Measurements from ENCODE around the gene FAM50B.

DNA sequence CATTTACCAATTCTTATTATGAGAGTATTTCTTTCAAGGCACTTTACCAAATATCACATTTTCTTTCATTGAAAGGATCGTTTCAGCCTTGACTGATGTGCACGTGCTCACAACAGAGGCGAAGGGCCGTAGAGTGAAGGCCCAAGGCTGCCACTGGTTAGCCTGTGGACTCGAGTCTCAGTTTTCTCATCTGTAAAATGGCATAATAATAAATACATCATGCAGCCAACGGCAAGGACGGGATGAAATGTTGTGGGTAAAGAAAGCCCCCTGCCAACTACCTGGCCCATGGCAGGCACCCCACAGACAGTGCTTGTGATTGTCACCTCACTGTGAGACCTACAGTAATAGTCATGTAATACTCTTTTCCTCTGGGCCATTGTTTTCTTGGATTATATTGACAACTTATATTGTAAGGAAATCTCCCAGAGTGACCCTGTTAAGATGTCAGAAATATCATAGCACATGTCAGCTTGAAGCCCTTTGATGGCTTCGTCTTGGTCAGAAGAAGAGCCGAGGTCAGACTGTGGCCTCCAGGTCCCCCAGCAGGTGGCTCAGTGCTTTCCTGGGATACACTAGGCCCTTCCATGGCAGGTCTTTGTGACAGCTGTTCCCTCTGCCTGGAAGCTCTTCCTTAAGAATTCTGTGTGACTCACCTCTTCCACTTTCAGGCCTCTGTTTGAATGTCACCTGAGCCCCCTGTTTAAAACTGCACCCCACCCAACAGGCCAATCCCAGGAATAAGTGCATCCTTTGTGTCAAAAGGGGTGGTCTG, 36.3 kb downstream of the FAM50B start:
- TF ChIP-seq, protein P1, sequence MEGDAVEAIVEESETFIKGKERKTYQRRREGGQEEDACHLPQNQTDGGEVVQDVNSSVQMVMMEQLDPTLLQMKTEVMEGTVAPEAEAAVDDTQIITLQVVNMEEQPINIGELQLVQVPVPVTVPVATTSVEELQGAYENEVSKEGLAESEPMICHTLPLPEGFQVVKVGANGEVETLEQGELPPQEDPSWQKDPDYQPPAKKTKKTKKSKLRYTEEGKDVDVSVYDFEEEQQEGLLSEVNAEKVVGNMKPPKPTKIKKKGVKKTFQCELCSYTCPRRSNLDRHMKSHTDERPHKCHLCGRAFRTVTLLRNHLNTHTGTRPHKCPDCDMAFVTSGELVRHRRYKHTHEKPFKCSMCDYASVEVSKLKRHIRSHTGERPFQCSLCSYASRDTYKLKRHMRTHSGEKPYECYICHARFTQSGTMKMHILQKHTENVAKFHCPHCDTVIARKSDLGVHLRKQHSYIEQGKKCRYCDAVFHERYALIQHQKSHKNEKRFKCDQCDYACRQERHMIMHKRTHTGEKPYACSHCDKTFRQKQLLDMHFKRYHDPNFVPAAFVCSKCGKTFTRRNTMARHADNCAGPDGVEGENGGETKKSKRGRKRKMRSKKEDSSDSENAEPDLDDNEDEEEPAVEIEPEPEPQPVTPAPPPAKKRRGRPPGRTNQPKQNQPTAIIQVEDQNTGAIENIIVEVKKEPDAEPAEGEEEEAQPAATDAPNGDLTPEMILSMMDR (IDR thresholded peaks at IDR 0.05): no peak
- TF ChIP-seq POLR2A (IDR thresholded peaks at IDR 0.05) (no peak), POLR2AphosphoS5 (IDR thresholded peaks at IDR 0.05) (no peak), EP300 (IDR thresholded peaks at IDR 0.05) (no peak)
